GM12875 (cell line): ENCODE data around the gene KIAA1755.

Experiments
- H3K4me3 ChIP-seq: one replicate; pipeline ENCODE4 v1.5.1; 2011; ENCODE audit warnings: low read depth, low read length, control low read depth
- TF ChIP-seq, protein P1 (sequence below): IDR thresholded peaks from 2 replicates; pipeline ENCODE4 v1.5.1; 2011; ENCODE audit warnings: low read depth, mild to moderate bottlenecking, control low read depth, inconsistent platforms, low read length, moderate library complexity, borderline replicate concordance; ENCODE audit not compliant: insufficient read depth

KIAA1755 gene

DNA sequence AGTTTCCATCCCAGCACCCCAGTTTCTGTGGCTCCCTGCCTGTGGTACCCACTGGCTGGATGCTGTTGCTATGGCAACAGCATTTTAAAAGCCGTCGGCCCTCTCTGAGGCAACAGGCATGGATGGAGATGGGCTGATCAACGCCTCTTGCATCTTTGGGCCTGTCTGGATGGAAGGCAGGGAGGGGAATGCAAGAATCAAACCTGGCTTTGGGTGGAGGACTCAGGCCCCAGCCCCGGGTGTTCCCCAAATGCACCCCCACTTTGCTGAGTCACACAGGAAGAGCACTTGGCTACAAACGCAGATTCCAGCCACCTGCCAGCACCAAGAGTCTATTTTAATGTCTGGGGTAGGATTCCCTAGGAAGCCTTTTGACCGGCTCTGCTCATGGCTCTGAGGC is 49.8 kb downstream of the KIAA1755 start:
- no peak overlapping the region for H3K4me3 ChIP-seq

DNA sequence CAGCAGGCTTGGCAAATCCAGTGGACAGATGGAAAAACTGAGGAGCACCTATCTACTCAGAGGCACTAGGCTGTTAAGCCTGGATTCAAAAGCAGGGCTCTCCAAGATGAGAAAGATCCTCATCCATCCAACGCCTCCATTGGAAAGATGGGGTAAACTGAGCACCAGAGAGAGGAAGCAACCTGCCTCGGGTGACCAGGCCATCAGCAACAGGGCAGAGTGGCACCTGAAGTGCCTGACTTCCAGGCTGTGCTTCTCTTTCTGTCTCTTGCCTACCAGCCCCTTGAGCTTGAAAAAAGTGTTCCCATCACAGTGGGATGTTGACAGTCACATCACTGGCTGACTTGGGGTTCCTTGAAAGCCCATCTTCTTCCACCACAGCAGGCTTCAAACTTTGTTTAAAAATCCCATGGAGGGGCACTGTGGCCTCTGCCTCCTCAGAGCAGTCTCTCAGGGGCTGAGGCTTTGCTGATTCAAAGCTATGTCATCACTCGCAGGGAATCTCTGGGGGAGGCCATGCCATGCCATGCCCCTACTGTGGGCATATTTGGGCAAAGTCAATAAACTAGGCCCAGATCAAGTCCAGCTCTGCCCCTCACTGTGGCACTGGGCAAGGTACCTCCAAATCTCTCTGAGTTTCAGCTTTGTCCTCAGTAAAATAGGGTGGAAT is 50.7 kb downstream of the KIAA1755 start:
- H3K4me3 ChIP-seq: no peak overlapping the region
- TF ChIP-seq, protein P1, sequence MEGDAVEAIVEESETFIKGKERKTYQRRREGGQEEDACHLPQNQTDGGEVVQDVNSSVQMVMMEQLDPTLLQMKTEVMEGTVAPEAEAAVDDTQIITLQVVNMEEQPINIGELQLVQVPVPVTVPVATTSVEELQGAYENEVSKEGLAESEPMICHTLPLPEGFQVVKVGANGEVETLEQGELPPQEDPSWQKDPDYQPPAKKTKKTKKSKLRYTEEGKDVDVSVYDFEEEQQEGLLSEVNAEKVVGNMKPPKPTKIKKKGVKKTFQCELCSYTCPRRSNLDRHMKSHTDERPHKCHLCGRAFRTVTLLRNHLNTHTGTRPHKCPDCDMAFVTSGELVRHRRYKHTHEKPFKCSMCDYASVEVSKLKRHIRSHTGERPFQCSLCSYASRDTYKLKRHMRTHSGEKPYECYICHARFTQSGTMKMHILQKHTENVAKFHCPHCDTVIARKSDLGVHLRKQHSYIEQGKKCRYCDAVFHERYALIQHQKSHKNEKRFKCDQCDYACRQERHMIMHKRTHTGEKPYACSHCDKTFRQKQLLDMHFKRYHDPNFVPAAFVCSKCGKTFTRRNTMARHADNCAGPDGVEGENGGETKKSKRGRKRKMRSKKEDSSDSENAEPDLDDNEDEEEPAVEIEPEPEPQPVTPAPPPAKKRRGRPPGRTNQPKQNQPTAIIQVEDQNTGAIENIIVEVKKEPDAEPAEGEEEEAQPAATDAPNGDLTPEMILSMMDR: no peak

More for the DNA sequence above, 49.8 kb downstream of the KIAA1755 start:
- TF ChIP-seq, protein P1: no peak

DNA sequence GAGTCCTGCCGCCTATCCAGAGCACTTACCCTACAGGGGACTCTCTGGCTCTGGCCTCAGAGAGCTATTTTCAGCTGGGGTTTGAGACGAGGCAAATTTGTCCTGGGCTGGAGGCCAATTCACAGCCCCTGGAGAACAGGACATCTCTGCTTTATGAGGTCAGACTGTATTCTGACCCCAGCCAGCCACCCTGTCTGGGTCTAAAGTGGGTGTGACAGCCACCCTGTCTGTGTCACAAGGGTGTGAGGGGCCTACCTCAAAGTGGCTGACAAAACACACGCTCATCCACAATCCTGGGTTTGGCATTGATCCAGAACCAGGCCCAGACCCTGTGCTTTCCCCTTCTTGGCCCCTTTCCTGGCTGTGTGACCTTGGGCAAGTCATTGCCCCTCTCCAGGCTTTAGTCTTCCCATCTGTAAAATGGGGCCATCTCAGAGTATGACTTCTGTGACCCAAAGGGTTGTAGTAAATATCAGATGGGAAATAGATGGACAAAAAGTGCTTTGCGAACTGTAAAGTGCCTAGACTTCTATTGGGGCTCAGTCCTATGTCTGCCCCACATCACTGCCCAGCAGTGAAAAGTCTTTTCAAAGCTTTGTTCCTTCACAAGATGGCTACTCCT is 51.4 kb downstream of the KIAA1755 start:
- TF ChIP-seq, protein P1: no peak
- no peak overlapping the region for H3K4me3 ChIP-seq

DNA sequence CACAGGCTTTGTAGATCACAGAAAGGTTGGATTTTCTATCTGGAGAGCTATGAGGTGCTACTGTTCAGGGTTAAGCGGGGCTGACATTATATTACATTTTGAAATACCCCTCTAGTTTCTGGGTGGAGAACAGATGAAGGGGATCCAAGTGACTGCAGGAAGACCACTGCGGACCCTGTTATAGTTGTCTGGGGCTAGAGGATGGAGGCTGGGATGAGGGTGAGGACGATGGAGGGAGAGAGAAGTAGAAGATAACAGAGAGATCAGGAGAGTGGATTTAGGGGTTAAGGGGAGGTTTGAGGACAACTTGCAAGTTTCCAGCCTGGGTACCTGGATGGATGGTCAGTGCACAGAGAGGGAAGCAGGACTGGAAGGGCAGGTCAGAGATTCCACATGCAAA is 52.0 kb downstream of the KIAA1755 start:
- no peak overlapping the region for H3K4me3 ChIP-seq
- TF ChIP-seq, protein P1: no peak

DNA sequence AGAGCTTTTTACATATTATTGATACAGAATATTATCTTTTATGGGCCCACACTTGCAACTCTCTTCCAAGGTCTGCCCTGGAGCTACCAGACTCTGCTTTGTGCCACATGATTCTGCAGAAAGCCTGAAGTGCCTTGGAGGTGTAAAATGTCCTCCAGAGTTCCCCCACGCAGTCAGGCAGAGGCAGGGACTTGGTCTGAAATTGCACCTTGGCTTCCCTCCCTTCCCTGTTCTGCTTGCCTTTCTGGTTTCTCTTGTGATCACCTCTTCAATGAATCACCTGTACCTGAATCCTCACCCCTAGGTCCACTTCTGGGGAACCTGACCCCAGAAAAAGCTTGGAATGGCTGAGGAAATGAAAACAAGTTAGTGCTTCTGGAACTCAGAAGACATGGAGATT is 52.4 kb downstream of the KIAA1755 start:
- TF ChIP-seq, protein P1: no peak
- H3K4me3 ChIP-seq: no peak overlapping the region

DNA sequence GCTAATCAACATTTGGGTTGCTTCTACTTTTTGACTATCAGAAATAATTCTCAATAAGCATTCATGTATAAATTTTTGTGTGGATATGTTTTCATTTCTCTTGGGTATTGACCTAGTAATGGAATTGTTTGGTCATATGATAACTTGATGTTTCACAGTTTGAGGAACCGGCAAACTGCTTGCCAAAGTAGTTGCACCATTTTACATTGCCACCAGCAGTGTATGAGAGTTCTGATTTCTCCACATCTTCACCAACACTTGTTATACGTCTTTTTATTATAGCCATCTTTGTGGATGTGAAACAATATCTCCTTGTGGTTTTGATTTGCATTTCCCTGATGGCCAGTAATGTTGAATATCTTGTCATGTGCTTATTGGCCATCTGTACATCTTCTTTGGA is 52.9 kb downstream of the KIAA1755 start:
- TF ChIP-seq, protein P1: no peak
- H3K4me3 ChIP-seq: no peak overlapping the region

DNA sequence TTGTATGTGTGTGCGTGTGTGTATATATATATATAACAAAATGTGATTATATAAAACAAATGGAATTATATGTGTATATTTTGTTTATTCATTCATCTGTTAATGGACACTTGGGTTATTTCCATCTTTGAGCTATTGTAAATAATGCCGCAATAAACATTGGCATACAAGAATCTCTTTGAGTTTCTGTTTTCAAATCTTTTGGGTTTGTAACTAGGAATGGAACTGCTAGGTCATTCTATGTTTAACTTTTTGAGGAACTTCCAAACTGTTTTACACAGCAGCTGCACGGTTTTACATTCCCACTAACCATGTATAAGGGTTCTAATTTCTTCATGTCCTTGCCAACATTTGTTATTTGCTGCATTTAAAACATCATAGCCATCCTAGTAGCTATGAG is 55.5 kb downstream of the KIAA1755 start:
- TF ChIP-seq, protein P1: no peak
- H3K4me3 ChIP-seq: no peak overlapping the region
